AG08395 (cell line): ENCODE measurements around the gene CEMIP.

ENCODE experiments used
- DNase-seq: peaks from one replicate; pipeline ENCODE4 v3.0.0; 2012; ENCODE audit warnings: mixed read lengths, low spot score

The CEMIP gene

DNA sequence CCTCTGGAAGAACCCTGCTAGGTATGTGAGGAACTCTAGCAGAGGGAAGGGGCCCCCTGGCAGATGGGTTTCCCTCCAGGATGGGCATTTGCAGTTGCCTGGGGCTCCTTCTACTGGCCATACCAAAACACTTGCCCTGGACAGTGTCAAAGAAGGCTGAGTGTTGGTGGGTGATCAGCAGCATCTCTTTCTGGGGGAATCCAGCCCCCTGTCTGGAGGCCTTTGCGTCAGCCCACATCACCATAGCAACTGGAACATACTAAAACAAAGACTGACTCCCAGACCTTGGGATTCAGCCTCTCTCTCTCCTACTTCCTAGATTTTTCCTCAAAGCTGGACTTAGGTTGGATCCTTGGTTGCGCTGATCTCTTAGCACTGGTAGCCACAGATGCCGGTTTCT is 8.1 kb downstream of the CEMIP start:
- no peak for DNase-seq

DNA sequence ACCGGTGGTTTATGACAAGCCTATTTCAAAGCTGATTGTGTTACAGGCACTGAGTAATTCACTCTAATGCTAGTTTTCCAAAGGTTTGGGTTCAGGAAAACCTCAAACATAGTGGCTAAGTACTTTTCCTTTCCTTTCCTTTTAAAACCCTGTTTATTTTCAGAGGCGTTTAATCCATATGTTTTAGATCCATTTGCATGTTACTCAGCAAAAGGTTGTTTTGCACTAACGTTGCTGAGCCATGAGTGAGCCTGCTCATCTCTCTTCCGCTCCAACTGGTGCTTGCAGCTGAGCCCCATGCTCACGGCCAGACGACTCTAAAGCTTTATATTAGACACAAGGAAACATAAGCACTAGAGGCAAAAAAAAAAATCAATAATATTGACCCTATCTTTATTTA is 9.4 kb downstream of the CEMIP start:
- no peak for DNase-seq

DNA sequence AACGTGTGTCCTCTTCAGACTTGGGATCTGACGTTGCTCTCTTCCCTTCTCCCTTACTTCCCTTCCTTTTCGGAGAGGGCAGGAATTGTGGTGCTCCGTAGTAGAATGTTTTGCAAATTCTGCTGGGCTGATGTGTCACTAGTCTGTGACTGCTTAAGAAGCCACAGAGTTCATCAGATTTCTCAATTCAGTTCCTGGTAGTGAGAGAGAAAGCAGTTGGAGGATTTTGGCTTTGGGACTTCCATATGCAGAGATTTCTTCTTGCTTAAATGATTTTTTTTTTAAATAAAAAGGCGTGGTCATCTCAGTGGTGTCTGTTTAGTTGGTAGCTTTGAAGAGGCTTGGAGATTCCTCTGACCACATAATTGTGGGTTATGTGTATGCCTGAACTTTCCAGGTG is 10.1 kb downstream of the CEMIP start:
- DNase-seq, result peak; percentile 54

DNA sequence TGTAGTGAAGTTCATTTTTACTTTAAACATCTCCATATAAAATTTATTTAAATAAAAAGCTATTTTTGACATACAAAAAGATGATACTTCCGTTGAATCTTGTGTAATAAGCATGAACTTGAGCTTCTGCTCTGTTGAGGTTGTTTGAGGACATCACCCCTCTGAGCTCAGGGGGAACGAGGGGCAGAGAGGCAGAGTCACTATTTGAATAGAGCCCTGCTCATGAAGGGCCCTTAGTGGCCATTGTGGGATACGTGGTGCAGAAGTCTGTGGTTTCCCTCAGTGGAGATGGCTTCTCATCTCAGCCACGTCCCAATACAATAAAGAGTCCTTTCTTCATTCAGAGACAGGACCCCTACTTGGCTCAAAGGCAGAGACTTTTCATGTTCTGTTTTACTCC is 10.6 kb downstream of the CEMIP start:
- no peak for DNase-seq

DNA sequence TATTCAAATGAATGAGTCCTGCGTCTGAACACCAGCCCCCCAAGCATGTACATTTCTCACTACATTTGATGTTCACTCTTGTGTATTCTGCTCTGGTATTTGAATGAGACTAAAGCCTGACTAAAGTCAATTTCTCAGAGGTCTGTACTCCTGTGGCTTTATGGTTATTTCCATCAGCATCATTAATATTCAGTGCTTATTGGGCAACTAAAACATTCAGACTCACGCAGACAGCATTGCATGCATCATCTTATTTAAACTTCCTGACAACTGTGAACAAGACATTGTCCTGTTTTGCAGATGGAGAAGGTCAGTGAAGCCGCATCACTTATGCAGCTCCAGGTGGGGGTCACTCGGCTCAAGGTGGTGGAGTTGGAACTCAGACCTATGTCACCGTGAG is 11.1 kb downstream of the CEMIP start:
- no peak for DNase-seq

DNA sequence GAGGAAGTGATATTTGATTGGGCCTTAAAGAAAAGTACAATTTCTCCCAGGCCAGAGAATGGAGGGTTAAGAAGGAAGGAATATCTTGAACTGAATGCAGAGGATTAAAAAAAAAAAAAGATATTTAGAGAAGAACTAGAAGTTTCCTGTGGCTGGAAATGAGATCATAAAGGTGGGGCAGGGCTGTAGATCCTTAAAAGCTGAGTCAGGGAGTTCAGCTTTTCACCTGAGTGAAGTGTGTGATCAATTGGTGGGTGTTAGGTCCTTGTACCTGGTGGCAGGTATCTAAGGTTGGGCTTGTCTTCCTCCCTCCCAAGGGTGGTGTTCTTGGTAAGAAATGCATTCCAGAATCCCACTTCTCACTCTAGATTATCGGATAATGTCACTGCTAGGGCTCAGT is 11.8 kb downstream of the CEMIP start:
- no peak for DNase-seq

DNA sequence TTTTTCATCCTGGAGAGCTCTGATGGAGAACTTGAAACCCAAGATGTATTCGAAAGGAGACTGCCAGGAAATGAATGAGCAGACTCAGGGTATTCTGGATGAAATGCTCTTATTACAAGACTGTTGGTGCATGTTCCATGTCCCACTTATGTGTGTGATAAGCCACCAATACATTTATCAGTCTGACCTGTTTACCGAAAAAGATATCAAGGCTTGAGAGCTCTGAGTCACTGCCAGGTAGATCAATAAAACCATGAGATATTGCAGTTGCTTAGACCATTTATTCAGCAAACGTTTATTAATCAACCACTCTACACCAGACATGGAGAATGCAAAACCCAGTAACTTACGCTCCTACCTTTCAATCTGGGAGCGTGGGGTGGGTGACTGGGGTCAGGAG is 17.2 kb downstream of the CEMIP start:
- DNase-seq, result no peak

DNA sequence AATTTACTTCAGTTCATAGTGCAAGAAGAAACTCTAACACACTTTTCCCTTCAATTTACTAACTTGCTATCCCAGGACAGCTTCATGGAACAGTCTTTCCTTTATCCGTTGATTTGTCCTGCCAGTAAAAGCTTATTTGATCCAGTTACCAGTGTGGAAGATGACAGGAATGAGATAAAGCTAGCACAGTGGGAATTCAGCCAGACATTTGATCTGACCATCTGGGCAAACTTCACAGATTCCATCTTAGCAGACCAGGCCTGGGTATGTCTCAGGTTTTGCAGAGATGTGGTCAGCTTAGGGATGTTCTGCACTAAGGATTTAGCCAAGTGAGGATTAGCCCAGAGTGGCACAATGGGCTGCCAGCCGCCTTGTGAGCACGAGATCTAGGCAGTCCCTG is 19.7 kb downstream of the CEMIP start:
- no peak for DNase-seq

DNA sequence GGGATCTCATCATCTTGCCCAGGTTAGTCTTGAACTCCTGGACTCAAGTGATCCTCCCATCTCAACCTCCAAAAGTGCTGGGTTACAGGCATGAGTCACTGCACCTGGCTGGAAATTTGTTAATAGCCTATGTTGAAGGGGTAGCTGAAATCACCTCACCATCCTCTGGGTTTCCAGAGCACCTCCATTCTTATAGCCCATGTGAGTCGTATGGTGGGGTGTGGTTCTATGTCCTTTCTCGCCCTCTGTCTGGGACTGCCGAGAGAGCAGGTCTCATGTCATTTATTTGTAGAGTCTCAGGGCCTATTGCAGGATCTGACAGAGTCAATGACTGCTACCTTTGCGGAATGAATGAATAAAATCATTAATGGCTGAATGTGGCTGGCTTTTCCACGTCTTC is 20.9 kb downstream of the CEMIP start:
- DNase-seq, result no peak

DNA sequence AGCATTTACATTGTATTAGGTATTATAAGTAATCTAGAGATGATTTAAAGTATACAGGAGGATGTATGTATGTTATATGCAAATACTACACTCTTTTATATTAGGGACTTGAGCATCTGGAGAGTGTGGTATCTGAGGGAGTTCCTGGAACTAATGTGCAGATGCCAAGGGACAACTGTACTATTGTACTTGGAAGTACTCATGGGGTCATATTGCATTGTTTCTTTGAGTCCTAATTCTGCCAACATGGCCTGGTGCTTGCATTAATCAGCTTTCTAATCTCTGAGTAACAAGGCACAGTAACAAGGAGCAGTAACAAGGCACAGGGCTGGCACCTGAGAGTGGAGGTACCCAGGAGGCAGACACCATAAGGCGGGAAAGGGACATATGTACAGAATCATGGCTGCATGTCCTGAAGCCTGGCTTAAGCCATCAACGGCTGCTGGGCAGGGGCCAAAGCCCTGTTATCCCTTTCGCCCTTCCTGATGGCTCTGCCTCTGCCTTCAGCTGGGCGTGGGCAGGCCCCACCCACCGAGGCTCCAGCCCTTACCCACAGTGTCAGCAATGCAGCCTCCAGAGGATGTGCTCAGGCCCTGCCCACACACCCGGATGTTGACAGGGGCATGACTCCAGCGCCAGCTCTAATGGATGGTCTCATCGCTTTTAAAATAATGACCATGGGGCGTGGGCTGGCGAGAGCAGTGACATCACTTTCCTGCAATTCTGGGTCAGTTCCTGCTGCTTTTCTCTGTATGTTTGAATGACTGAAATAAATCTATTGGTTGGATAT is 22.9 kb downstream of the CEMIP start:
- DNase-seq, result no peak

DNA sequence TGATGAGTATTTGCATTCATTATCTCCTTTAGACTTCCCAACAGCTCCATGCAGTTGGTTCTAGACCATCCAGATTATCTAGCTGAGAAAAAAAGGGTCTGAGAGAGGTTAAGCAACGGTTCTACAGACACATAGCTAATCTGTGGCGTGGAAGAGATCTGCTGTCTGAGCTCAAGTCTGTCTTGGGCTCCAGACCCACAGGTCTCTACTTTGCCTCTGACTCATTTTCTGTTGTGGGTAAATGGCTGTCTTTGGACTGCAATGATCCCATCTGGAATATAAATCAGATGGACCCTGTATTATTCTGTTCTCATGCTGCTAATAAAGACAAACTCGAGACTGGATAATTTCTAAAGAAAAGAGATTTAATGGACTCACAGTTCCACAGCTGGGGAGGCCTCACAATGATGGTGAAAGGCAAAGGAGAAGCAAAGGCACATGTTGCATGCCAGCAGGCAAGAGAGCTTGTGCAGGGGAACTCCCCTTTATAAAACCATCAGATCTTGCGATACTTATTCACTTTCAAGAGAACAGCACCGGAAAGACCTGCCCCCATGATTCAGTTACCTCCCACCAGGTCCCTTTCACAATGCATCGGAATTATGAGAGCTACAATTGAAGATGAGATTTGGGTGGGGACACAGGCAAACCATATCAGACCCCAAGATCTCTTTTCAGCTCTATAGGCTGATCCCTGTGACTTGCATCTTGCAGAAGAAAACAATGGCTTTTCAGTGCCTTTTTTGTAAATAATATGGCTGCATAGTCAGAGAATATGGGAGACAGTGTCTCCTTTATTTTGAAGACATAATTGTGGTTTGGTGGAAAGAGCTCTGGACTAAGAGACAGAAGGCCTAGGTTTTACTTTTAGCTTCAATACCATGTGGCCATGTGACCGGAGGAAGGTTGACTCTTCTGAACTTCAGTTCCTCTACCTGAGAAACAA is 24.7 kb downstream of the CEMIP start:
- DNase-seq, result no peak

DNA sequence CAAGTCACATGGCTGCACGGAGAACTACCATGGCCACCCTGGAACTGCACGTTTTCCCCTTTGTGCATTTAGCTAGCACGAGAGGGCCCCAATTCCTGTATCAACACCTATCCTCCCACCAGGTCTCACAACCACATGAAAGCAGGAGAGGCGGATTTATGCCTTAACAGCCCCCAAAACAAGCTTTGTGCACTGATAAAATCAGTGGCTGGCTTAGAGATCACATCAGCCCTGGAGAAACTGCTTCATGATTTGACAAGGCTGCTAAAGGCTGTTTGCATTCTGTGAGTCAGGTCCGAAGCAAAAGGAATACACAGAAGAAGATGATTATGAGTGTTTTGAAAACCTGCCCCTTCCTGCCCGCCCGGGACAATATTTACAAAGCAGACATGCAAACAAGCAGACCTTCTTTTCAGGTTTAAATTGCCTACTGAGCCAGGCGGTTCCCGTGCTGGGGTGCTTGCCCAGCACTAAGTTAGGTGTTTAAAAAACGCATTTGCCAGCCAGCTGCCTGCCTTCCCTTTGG is 25.9 kb downstream of the CEMIP start:
- no peak for DNase-seq

DNA sequence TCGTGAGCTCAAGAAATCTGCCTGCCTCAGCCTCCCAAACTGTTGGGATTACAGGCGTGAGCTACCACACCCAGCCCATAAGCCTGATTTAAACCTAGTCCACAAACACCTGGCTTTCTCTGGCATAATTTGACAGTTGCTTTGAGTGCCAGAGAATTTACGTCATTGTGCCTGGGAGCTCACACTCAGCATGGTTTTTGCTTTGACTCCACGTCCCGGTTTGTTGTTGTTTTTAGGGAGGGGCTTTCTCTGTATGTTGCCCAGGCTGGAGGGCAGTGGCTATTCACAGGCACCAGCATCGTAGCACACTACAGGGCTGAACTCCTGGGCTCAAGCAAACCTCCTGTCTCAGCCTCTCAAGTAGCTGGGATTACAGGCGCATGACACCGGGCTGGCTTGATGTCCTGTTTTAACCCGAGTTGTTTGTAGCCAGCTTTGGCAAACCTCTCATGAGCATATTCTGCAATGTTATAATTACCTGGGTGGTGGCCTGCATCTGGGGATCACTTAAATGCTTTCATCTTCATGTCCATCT is 32.7 kb downstream of the CEMIP start:
- no peak for DNase-seq

DNA sequence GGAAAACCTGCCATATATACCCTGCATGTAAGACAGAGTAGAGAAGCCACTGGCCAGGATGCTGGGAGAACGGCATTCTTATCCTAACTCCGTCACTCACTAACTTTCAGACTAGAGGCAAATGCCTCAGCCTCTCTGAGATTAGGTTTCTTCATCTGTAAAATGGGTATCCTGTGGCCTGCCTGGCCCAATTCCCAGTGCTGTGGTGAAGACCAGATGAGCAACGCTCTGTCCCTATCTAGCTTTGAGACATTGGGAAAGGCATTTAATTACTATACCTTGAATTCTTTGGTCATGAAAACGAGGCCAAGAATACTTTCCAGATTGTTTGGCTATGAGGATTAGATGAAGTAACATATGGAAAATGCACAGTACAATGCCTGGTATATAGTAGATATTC is 35.9 kb downstream of the CEMIP start:
- DNase-seq, result no peak

DNA sequence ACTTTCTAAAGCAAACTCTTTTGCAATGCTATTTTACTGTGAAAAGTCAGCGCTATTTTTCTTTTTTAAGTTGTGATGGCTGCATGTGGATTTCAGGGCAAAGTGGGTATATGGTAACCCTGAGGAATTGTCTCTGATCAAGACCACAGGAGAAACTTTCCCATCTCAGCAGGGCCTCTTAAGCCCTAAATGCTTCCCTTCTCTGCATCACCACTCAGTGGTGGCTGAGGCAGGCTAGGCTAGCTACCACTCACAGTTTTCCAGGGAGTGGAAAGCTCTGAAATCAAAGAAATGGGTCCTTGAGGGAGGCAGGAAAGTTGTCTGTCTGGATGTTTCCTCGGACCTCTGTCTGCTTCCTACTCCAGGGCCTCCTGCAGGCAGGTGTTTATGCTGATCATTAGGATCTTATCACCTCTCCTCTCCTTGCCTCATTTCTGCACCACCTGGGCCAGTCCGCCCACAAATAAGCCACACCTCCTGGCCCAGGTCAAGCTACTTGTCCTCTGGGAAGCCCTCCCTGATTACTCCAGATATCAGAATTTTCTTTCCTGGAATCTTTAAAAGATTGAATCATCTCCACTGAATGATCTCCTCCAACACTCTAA is 37.0 kb downstream of the CEMIP start:
- no peak for DNase-seq

DNA sequence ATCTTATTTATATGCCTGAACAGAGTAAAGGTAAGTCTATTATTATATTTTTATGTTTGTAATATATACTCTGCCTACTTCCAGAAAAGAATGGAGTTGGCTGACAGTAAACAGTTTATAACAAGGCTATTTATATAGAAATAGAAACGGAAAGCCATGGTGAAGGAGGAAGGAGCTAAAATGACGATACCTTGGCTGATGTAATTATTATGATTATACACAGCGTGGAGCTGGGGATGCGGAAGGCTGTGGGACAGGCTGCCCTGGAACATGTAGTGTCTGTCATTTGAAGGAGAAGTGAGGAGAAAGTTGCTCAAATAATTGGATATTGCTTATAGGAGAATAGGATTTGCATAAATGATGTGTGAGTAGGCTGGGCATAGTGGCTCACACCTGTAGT is 37.8 kb downstream of the CEMIP start:
- no peak for DNase-seq

DNA sequence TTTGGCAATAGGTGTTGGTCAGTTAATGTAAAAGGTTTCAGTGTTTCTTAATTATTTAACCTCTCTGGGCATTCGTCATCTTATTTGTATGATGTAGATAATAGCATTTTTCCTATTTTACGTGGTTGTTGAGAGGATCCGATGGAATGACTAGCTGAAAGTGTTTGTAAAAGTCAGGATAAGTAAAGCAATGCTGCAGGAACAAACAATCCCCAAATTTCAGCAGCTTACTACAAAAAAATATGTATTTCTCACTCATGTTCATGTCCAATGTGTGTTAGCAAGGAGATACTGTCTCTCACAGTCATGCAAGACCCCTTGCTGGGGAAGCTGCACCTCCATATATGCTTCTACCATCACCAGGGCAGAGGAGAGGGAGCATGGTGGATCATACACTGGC is 38.7 kb downstream of the CEMIP start:
- DNase-seq, result no peak

DNA sequence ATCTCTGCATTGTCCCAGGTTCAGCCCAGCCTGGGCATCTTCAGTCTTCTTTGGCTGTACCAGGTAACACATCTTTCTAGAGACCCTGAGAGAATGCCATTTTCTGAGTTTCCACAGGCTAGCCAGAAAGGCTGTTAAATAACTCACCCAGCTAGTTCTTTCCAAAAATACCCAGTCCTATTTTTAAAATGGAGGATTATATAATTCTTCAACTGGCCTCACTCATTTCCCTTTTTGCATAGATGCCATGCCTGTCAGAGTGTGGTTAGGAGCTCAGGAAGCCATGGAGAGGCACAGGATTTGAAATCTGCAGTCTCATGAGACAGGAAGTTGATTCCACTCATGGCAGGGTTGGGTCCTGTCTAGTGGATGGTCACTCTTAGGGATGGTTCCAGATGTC is 39.8 kb downstream of the CEMIP start:
- DNase-seq, result no peak

DNA sequence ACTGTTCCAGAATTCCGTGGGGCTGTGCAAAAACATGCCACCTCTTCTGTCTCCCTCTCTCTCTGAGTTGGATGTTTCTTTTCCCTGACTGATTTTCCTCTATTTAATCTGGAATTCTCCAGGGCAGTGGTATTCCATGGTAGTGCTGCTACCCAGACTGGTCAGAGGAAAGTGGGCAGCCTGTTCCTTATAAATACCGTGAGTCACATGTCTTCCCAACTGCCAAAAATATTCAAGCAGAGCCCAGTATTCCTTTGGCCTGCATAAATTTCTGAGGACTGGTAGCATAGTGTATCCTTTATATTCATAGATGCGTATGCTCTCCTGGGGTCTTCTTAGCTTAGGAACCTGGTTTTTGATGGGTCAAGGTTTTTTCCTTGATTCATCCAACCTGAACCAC is 40.9 kb downstream of the CEMIP start:
- no peak for DNase-seq

DNA sequence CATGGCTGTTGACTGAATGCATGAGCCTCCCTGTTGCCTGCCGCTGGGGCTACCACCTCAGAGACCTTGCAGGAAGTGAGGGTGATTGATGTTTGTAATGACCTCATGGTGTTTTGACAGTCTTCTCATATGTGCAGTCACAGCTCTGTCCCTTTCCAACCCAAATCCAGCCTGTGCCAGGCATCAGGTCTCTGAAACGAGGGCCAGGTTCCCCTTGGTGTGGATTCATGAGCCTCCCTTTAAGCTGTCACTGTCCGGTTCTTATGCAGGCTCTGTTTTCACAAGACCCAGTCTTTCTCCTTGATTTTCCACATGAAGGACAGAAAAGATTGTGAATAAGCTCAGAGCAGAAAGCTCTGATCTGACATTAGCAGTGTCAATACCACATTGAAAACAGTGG is 43.1 kb downstream of the CEMIP start:
- DNase-seq, result no peak

DNA sequence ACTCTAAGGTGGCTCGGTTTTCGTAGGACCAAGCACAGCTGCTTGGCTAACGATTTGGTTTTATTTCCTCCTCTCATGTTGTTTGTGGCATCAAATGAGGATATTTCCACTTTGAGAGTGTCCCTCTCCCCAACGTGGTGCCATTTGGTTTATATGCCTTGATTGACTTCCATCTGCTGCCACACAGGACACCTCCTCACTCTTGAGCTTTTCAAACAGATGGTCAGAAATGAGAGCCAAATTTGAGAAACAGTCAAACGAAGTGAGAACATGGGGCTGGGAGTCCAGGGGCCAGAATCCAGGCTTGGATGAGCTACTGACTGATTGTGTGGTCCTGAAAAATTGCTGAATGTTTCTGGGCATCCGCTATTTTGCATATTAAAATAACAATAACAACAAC is 43.5 kb downstream of the CEMIP start:
- no peak for DNase-seq

DNA sequence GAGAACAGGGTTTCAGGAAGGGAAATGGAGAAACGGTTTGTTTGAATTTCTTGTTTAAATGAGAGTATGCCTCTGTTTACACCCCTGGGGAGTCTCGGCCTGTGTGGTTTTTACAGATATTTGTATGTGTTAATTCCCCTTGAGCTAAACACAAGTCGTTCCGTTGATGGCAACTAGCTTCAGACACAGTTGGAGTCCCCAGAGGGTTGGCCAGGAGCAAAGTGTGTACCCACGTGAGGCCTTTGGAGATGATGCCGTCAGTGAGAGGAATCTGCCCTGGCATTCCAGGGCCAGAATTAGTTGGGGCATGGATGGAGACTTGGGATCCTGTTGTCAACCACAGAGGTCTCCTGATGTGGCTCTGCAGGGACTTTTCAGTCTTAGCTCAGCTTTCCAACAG is 44.0 kb downstream of the CEMIP start:
- DNase-seq, result no peak

DNA sequence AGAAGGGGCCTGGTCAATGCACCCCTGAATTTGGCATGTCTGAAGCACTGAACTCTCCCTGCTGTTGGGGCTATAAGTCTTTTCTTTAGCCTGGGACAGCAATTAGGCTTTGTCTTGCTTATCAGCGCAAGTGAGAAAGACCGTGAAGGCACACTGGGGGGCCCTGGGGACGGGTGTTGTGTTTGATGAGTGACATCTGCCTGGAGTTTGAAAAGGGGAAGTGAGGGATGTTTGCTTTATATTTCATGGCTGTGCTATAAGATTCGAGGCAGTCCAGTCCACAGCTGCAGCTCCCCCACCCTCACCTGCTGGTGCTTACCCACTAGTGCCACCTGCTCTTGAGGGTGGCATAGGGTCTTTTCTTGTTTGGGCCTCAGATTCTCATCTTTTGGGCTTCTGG is 44.8 kb downstream of the CEMIP start:
- no peak for DNase-seq
